ENCODE measurements around the gene CARMIL3.
A peak's percentile ranks its signal among the peaks of the same experiment; 100 is the strongest.

The CARMIL3 gene

DNA sequence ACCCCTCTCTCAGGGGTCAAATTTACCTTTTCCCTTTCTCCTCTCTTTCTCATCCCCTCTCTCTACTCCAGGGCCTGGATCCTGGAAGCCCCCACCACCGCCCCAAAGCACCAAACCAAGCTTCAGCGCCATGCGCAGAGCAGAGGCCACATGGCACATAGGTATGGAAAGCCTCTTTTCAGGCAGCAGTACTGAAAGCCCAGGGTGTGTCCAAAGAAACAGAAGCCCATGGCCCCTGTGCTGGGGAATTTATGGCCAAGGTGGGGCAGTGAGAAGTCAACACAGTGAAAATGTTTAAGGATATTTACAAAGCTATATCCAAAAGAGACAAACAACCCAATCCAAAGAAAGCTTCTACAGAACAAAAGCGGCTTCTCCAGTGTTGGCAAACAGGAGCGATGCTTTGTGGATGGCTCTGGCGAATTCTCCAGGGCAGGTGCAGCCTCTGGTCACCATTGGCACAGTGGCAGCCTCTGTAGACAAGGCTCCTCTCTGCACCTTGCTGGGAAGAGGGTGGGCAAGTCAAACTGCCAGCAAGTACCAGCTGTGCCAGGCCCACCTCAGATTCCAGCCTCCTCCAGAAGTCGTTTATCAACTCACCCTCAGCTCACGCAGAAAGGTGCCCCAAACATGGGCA, 14.8 kb downstream of the CARMIL3 start:
- TF ChIP-seq, protein P1, sequence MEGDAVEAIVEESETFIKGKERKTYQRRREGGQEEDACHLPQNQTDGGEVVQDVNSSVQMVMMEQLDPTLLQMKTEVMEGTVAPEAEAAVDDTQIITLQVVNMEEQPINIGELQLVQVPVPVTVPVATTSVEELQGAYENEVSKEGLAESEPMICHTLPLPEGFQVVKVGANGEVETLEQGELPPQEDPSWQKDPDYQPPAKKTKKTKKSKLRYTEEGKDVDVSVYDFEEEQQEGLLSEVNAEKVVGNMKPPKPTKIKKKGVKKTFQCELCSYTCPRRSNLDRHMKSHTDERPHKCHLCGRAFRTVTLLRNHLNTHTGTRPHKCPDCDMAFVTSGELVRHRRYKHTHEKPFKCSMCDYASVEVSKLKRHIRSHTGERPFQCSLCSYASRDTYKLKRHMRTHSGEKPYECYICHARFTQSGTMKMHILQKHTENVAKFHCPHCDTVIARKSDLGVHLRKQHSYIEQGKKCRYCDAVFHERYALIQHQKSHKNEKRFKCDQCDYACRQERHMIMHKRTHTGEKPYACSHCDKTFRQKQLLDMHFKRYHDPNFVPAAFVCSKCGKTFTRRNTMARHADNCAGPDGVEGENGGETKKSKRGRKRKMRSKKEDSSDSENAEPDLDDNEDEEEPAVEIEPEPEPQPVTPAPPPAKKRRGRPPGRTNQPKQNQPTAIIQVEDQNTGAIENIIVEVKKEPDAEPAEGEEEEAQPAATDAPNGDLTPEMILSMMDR (IDR thresholded peaks at IDR 0.05; ENCODE audit: insufficient read depth, missing control alignments): no peak
- DNase-seq (ENCODE audit: insufficient read length, low spot score) (peak; percentile 5), FAIRE-seq (no peak)

DNA sequence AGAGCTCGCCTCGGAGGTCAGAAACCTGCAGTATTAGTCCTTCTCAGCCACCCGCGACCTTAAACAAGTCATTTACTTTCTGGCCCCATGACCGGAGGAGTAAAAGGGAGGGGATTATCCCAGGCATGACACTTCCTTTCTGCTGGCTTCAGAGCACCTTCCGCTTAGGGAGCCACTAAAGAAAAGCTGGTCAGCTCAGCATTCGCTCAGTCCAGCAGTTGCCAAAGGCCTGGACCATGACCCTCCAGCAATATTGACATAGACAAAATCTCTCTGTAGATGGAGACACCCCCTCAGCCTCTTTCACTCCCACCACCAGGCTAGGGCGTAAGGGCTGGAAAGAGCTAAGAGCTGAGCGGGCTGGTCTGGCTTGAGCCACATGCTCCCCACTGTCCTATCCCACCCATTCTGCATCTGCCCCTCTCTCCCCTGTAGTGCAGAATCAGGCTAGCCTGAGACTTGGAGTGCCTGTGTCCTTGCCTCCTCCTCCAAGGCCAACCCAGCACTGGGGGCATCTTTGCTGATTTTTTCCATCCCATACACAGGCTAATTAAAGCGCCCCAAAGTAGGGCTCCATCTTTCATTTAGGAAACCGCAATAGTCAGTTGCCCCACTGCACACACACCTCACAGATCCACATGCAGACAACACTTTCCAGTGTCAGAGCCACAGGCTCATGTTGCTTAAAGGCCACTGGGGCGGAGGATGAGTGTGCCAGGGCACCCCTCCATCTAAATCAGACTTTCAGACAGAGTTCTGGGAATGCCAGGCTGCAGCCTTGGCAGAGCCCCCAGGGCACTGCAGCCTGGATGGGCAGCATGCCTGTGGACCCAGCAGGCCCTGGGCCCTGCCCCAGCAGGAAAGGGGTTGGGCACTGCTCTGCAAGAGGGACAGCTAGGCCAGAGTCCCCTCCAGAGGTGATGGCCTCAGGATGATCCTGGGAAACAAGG, 15.6 kb downstream of the CARMIL3 start:
- peak; percentile 16 for DNase-seq (ENCODE audit: insufficient read length, low spot score)
- FAIRE-seq: no peak
- TF ChIP-seq, protein P1 (IDR thresholded peaks at IDR 0.05; ENCODE audit: insufficient read depth, missing control alignments): no peak

DNA sequence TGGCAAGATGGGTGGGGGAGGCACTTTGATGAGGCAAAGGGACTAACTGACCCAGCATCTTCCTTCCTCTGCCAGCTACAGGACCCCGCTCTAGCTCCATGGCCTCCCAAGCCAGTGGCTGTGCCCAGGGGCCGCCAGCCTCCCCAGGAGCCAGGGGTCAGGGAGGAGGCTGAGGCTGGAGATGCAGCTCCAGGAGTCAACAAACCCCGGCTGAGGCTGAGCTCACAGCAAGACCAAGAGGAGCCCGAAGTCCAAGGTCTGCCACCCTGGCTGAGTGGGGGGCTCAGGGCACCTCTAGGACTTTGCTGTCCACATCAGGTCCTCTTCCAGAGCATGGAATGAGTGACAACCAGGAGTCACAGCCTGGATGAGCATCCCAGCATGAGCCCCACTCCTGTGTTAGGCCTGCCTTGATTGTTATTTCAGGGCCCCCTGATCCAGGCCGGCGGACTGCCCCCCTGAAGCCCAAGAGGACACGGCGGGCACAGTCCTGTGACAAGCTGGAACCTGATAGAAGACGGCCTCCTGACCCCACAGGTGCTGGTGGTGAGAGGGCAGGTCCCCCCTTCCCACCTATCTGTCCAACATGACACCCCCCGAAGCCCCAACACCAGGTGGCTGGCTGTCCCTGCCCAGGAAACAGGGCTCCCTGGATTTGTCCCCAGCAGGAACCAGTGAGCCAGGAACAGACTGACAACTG, 17.1 kb downstream of the CARMIL3 start:
- TF ChIP-seq, protein P1 (IDR thresholded peaks at IDR 0.05; ENCODE audit: insufficient read depth, missing control alignments): no peak
- no peak for FAIRE-seq
- DNase-seq (ENCODE audit: insufficient read length, low spot score): peak; percentile 9

DNA sequence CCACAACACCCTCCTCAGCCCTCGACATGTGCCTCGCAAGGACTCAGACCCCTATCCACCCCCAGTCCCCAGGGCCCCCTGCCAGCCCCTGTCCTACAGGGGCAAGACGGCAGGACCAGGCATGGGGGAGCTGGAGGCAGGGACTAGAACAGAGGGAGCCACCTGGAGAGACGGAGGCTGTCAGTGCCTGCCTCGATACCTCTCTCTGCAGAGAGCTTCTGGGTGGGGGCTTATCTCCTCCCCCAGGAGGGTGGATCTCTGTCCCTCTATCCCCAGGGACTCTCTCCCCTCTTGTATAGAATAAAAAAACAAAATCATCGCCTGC, 17.6 kb downstream of the CARMIL3 start:
- TF ChIP-seq, protein P1 (IDR thresholded peaks at IDR 0.05; ENCODE audit: insufficient read depth, missing control alignments): no peak
- DNase-seq (ENCODE audit: insufficient read length, low spot score) (no peak), FAIRE-seq (no peak)

DNA sequence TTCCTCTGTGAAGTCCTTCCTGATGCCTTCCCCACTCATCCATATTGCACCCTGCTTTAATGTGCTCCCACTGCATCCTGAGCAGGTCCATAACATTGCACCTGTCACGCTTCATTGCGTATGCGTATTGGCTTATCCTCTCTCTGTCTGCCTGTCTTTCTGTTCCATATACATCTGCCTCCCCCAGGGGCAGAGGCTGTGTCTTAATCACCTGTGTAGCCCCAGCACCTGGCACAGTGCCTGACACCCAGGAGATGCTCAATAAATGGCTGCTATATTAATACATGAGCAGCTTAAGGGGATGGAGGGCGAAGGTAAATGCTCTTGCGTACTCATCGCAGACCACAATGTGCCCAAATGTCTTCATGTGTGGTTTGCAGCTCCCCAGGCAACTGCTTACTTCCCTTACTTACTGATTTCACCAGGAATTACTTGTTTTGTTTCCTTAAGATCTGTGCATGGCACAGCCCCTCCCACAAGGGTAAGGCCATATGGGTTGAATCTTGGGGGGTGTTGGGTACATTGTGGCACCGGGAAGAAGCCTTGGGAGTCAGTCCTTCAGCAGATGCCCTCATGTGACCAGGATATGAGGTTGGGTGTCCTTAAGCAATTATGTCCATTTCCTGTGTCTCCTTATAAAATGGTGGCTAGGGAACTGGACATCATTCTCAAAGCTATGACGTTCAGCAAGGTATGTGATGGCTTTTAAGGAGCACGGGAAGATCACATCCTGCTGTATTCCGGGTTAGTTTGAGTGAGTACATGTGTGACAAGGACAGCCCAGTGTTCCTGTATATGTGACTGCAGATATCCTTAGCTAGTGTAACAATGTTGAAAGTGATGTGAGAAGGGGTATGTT, 18.7 kb downstream of the CARMIL3 start:
- DNase-seq (ENCODE audit: insufficient read length, low spot score) (peak; percentile 20), FAIRE-seq (no peak)
- TF ChIP-seq, protein P1 (IDR thresholded peaks at IDR 0.05; ENCODE audit: insufficient read depth, missing control alignments): no peak

DNA sequence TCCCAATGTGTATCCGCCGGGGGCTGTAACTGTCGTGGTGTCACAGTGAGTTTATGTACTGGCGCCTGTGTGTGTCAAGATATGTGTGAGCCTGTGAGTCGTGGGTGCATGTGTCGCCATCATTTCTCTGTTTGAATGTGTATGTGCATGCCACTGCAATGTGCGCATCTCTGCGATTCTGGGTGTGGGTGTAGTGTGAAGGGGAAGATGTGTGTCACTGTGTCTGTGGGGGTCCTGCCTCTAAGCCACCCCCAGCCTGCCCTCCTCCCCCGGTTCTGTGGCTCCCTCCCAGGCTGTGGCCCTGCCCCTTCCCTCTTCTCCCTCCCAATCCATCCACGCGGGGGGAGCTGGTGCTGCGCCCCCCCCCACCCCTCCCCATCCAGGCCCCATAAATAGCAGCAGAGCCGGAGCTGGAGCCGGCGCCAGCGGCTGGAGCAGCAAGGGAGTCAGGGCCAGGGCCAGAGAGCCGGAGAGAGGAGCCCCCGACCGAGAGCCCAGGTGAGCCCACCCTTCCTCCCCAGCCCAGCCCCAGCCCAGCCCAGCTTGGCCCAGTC, 19.4 kb downstream of the CARMIL3 start, which contains the start of gene CPNE6:
CPNE6 (plus strand) TSS at position 419 of the 554 bp plus-strand sequence. CDS start 1,375 bp downstream, outside the sequence.
- FAIRE-seq: no peak
- DNase-seq (ENCODE audit: insufficient read length, low spot score): peak; percentile 37
- TF ChIP-seq, protein P1 (IDR thresholded peaks at IDR 0.05; ENCODE audit: insufficient read depth, missing control alignments): no peak
